GM21528 (cell line): ENCODE data around the gene C10orf90.

Experiments
- ATAC-seq: cut with Tn5 transposase; IDR thresholded peaks from one replicate; pipeline ENCODE4 v1.9.1; 2021; ENCODE audit warnings: mild to moderate bottlenecking, moderate library complexity; ENCODE audit not compliant: unreplicated experiment, low FRiP score

The C10orf90 gene

GRCh38 chr10:126476246-126476645, 194.2 kb downstream of the C10orf90 start:
- no peak for ATAC-seq

DNA sequence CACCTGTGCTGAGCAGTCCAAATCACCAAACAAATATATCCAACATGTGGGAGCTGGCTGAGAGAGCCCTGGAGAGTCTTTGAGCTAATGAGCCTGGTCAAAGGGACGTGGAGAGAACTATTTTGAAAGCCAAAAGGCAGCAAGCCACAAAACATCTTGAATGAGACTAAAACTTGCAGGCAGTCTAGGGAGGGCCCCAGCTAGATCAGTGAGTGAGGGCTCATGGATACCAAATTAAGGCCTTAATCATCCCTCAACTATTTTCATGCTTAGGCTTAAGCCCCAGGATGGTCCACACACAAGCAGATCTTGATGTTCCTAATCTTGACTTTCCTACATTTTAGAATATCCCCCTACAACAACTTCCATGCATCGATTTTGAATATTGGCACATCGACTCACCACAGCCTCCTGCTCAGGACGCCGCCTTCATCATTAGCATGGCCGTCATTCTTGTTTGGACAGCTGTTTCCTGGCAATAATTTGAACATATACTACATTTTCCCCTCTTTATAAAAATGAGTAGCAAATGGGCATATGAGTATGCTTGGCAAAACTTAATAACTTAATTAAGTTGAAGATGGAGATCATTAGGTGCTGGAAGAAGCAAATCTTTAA, 195.3 kb downstream of the C10orf90 start:
- ATAC-seq, result no peak

GRCh38 chr10:126474031-126474430, 196.5 kb downstream of the C10orf90 start:
- ATAC-seq, result no peak

DNA sequence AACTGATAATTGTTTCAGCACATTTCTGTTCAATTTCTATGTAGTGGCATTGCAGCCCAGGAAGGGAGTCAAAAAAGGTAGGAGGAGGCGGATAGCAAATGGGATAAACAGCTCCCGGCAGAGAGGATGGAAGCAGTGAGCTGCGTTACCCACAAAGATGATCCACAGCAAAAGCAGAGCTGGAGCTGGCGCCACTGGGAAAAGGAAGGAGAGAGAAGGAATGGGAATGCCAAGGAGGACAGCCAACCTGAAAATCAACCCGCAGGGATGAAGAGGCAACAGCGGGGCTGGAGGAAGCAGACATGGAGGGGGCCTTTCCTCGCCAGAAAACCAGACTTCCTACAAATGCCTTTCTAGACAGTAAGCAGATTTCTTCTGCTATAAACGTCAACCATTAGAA, 199.5 kb downstream of the C10orf90 start:
- no peak for ATAC-seq

DNA sequence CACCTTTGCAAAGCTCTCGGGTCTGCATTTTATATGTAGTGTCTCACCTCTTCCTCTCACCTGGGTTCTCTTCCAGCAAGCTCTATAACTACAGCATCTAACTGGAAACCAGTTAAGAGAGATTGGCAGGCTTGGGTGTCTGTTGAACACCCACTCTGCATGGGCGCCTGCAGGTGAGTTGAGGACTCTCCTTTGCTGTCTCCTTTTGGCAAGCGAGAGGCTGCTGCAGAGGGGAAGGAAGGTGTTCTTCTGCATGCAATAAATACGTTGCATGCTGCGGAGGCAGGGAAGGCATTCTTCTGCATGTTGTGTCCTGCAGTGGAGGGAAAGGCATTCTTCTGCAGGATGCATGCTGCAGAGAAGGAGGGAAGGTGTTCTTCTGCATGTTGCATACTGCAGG, 200.8 kb downstream of the C10orf90 start:
- no peak for ATAC-seq

DNA sequence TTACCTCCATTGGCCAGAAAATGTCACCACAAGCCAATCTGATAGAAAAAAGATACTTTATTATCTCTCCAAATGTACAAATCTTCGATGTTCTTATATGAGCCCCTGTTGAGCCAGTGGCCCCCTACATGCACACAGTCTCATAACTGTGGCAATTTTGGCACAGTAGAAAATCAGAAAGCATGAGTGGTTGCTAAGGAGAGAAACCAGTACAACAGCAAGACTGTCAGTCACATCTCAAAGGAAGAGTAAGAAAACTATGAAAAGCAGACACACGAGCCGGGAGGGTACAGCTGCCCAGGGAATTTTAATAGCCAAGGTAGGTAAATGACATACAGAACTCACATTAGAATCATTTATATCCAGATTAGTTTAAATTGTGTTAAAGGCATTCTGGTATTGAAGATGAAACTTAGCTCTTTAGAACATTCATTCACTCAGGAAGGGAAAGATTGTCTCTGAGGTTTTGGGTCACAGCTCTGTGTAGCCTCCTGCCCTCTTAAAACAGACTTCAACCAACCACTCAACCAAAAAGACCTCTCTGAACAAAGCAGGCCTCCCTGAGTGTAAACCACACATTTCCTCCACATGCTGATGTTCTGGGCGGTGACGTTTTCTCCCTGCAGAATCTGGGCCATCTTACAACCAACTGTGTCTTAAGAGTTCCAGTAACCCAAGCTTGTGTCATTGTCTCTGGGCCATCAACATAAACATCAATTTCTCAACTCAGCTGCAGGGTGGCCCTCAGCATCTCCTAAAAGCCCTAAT, 201.4 kb downstream of the C10orf90 start:
- no peak for ATAC-seq

- ATAC-seq, result no peak
These were observed 202.0 kb downstream of the C10orf90 start for GRCh38 chr10:126468467-126468866.

- ATAC-seq, result no peak
These were observed 204.7 kb downstream of the C10orf90 start for GRCh38 chr10:126465771-126466170.

- ATAC-seq, result no peak
These were observed 207.2 kb downstream of the C10orf90 start for GRCh38 chr10:126463286-126463685.

GRCh38 chr10:126461289-126461940, 209.1 kb downstream of the C10orf90 start:
- no peak for ATAC-seq

- no peak for ATAC-seq
These were observed 210.5 kb downstream of the C10orf90 start for GRCh38 chr10:126459878-126460481.

GRCh38 chr10:126459032-126459831, 211.3 kb downstream of the C10orf90 start:
- no peak for ATAC-seq

GRCh38 chr10:126458466-126458865, 212.0 kb downstream of the C10orf90 start:
- ATAC-seq, result no peak

DNA sequence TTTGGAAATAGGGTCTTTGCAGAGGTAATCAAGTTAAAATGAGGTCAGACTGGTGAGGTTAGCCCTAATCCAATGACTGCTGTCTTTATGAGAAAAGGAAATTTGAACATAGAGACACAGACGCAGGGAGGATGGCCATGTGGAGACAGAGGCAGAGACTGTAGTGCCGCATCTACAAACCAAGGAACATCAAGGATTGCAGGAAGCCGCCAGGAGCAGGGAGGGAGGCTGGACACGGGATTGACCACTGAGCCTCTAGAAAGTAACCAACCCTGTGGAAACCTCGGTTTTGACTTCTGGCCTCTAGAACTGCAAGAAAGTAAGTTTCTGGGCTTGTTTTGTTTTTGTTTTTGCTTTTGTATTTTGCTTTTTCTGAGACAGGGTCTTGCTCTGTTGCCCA, 213.9 kb downstream of the C10orf90 start:
- ATAC-seq, result no peak

GRCh38 chr10:126455766-126456405, 214.6 kb downstream of the C10orf90 start:
- ATAC-seq, result no peak

- ATAC-seq, result no peak
These were observed 215.3 kb downstream of the C10orf90 start for GRCh38 chr10:126455036-126455765.

DNA sequence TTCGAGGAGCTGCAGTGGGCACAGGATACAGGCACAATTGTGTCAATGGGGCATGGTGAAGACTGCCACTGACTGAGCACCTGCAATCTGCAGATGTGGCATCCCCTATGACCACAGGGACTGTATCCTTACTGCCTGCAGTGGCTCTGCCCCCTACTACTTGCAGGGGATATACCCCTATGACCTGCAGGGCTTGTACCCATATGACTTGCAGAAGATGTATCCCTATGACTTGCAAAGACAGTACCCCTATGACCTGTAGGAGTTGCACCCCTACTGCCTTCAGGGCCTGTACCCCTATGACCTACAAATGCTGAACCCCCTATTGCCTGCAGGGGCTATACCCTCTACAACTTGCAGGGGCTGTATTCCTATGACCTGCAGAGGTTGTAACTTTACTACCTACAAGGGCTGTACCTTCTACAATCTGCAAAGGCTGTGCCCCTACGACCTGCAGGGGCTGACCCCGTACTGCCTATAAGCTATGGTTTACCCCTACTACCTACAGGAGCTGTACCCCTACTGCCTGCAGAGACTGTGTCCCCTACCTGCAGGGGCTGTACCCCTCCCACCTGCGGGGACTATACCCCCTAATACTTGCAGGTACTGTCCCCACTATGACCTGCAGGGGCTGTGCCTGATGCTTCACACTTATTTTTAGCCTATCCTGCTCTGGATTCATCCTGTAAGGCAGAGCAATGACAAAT, 216.3 kb downstream of the C10orf90 start:
- ATAC-seq, result no peak

- ATAC-seq, result no peak
These were observed 218.2 kb downstream of the C10orf90 start for GRCh38 chr10:126452245-126452644.

DNA sequence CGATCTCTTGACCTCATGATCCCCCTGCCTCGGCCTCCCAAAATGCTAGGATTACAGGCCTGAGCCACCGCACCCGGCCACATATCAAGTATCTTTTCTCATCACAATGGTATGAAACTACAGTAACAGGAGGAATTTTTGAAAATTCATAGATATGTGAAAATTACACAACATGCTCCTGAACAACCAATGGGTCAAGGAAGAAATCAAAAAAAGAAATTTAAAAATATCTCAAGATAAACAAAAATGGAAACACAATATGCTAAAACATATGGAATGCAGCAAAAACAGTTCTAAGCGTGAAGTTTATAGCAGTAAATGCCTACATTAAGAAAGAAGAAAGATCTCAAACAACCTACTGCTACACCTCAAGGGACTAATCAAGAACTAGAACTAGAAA, 222.4 kb downstream of the C10orf90 start:
- ATAC-seq, result no peak
